ENCODE measurements around the gene BEST1.

- TF ChIP-seq CTCF (conservative IDR thresholded peaks at IDR 0.05 in 1 of 2, IDR thresholded peaks at IDR 0.05 in 1 of 2; ENCODE audit: extremely low read depth in 1 of 2, insufficient read depth in 1 of 2, low read depth in 1 of 2, low read length in 2 of 2), result no peak
- TF ChIP-seq EZH2 (IDR thresholded peaks at IDR 0.05; ENCODE audit: borderline replicate concordance, low read length), result no peak
These were observed 18.0 kb downstream of the BEST1 start for GRCh38 chr11:61967924-61968757.
